ENCODE data around the gene TMEM151B.

Gene TMEM151B

GRCh38 chr6:44272529-44272928 lies 2.3 kb downstream of the TMEM151B start:
- in situ Hi-C loops (cut with HindIII; ENCODE audit: low pct_ligation_motif_present, low pct_unique_long_range_greater_than_20kb, low sequenced_read_pairs) = no loop called here
- no peak for DNase-seq

GRCh38 chr6:44272999-44273566 lies 2.8 kb downstream of the TMEM151B start:
- no peak for DNase-seq
- in situ Hi-C loops (cut with HindIII; ENCODE audit: low pct_ligation_motif_present, low pct_unique_long_range_greater_than_20kb, low sequenced_read_pairs) = no loop called here

- DNase-seq = no peak
- in situ Hi-C loops (cut with HindIII; ENCODE audit: low pct_ligation_motif_present, low pct_unique_long_range_greater_than_20kb, low sequenced_read_pairs) = no loop called here
Measured at GRCh38 chr6:44273617-44274016, 3.4 kb downstream of the TMEM151B start.

- DNase-seq = no peak
Measured at GRCh38 chr6:44275271-44275748, 5.1 kb downstream of the TMEM151B start.

GRCh38 chr6:44275749-44276648 lies 5.7 kb downstream of the TMEM151B start:
- no peak for DNase-seq
- in situ Hi-C loops (cut with HindIII; ENCODE audit: low pct_ligation_motif_present, low pct_unique_long_range_greater_than_20kb, low sequenced_read_pairs) = no loop called here

More at GRCh38 chr6:44275271-44275748, 5.1 kb downstream of the TMEM151B start:
- in situ Hi-C loops (cut with HindIII; ENCODE audit: low pct_ligation_motif_present, low pct_unique_long_range_greater_than_20kb, low sequenced_read_pairs) = no loop called here

GRCh38 chr6:44276667-44277640 lies 6.7 kb downstream of the TMEM151B start:
- DNase-seq = no peak
- in situ Hi-C loops (cut with HindIII; ENCODE audit: low pct_ligation_motif_present, low pct_unique_long_range_greater_than_20kb, low sequenced_read_pairs) = no loop called here

GRCh38 chr6:44277763-44278162 lies 7.5 kb downstream of the TMEM151B start:
- no peak for DNase-seq
- in situ Hi-C loops (cut with HindIII; ENCODE audit: low pct_ligation_motif_present, low pct_unique_long_range_greater_than_20kb, low sequenced_read_pairs) = no loop called here

GRCh38 chr6:44278315-44278714 lies 8.1 kb downstream of the TMEM151B start:
- in situ Hi-C loops (cut with HindIII; ENCODE audit: low pct_ligation_motif_present, low pct_unique_long_range_greater_than_20kb, low sequenced_read_pairs) = no loop called here
- DNase-seq = no peak

GRCh38 chr6:44278774-44279697 lies 8.8 kb downstream of the TMEM151B start:
- in situ Hi-C loops (cut with HindIII; ENCODE audit: low pct_ligation_motif_present, low pct_unique_long_range_greater_than_20kb, low sequenced_read_pairs) = no loop called here
- no peak for DNase-seq

GRCh38 chr6:44284121-44284520 lies 13.9 kb downstream of the TMEM151B start:
- in situ Hi-C loops (cut with HindIII; ENCODE audit: low pct_ligation_motif_present, low pct_unique_long_range_greater_than_20kb, low sequenced_read_pairs) = no loop called here

GRCh38 chr6:44284867-44285266 lies 14.6 kb downstream of the TMEM151B start:
- DNase-seq = no peak
- in situ Hi-C loops (cut with HindIII; ENCODE audit: low pct_ligation_motif_present, low pct_unique_long_range_greater_than_20kb, low sequenced_read_pairs) = no loop called here

More at GRCh38 chr6:44284121-44284520, 13.9 kb downstream of the TMEM151B start:
- DNase-seq = no peak

- peak; percentile 40 for DNase-seq
Measured at GRCh38 chr6:44285552-44286284, 15.5 kb downstream of the TMEM151B start.

GRCh38 chr6:44286285-44286565 lies 16.0 kb downstream of the TMEM151B start:
- in situ Hi-C loops (cut with HindIII; ENCODE audit: low pct_ligation_motif_present, low pct_unique_long_range_greater_than_20kb, low sequenced_read_pairs) = no loop called here
- no peak for DNase-seq

More at GRCh38 chr6:44285552-44286284, 15.5 kb downstream of the TMEM151B start:
- in situ Hi-C loops (cut with HindIII; ENCODE audit: low pct_ligation_motif_present, low pct_unique_long_range_greater_than_20kb, low sequenced_read_pairs) = no loop called here

- in situ Hi-C loops (cut with HindIII; ENCODE audit: low pct_ligation_motif_present, low pct_unique_long_range_greater_than_20kb, low sequenced_read_pairs) = no loop called here
- DNase-seq = no peak
Measured at GRCh38 chr6:44286747-44287146, 16.5 kb downstream of the TMEM151B start.

- in situ Hi-C loops (cut with HindIII; ENCODE audit: low pct_ligation_motif_present, low pct_unique_long_range_greater_than_20kb, low sequenced_read_pairs) = no loop called here
- DNase-seq = no peak
Measured at GRCh38 chr6:44289726-44290260, 19.5 kb downstream of the TMEM151B start.

GRCh38 chr6:44291841-44292240 lies 21.6 kb downstream of the TMEM151B start:
- no peak for DNase-seq
- in situ Hi-C loops (cut with HindIII; ENCODE audit: low pct_ligation_motif_present, low pct_unique_long_range_greater_than_20kb, low sequenced_read_pairs) = no loop called here
